Cardiac fibroblast (primary cell): ENCODE measurements around the gene ITIH5.

ENCODE experiments used
- DNase-seq, 2 donors: peaks; one replicate each; pipeline versions ENCODE4 v3.0.0 to v3.0.0-alpha.2; 2010; ENCODE audit warnings: low read depth in 2 of 2
- H3K4me3 ChIP-seq, 2 donors: replicated peaks in 1 of 2; 1 replicate in 1 of 2; 2 replicates in 1 of 2; pipeline ENCODE4 v1.5.1; 2011; ENCODE audit warnings: low read depth in 2 of 2, low read length in 2 of 2, mild to moderate bottlenecking in 2 of 2, moderate library complexity in 1 of 2
- TF ChIP-seq, protein P1 (sequence below): IDR thresholded peaks from one replicate; pipeline ENCODE4 v1.5.1; 2011; ENCODE audit warnings: low read depth, mild to moderate bottlenecking, low read length, inconsistent platforms

The ITIH5 gene

DNA sequence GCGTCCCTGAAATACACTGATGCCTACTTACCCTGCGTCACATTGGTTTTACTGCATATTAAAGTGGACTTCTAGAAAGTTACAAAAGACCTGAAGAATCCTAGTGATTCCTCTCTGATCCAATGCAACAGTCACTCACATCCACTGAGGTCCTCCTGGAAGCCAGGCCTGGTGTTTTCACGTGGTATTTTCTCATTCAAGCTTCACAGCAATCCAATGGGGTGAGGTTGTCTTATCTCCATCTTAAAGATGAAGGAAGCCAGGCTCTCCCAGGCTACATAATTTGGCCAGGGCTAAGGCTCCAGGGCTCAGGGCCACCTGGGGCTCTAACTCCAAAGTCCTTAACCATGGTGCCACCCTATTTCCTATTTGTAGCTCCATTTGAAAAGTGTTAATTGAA lies 129.6 kb downstream of the ITIH5 start:
- H3K4me3 ChIP-seq, result no peak overlapping the region
- no peak for DNase-seq
- TF ChIP-seq, protein P1, sequence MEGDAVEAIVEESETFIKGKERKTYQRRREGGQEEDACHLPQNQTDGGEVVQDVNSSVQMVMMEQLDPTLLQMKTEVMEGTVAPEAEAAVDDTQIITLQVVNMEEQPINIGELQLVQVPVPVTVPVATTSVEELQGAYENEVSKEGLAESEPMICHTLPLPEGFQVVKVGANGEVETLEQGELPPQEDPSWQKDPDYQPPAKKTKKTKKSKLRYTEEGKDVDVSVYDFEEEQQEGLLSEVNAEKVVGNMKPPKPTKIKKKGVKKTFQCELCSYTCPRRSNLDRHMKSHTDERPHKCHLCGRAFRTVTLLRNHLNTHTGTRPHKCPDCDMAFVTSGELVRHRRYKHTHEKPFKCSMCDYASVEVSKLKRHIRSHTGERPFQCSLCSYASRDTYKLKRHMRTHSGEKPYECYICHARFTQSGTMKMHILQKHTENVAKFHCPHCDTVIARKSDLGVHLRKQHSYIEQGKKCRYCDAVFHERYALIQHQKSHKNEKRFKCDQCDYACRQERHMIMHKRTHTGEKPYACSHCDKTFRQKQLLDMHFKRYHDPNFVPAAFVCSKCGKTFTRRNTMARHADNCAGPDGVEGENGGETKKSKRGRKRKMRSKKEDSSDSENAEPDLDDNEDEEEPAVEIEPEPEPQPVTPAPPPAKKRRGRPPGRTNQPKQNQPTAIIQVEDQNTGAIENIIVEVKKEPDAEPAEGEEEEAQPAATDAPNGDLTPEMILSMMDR, result no peak

DNA sequence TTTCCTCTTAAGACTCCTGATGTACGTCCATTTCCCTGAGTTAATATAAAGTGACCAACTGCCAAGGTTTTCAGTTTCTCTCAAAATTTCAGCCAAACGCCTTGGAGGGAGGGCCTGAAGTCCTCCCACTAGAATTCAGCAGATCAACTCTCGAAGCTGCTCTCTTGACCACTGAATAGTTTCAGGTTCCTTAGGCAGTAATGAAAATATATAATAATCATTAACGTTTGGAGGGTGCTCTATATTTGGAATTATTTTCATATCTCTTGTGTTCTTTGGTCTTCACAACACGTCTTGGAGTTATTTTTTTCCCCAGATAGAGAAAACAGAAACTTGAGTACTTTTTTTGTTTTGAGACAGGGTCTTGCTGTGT lies 132.3 kb downstream of the ITIH5 start:
- TF ChIP-seq, protein P1, result no peak
- DNase-seq, result no peak
- H3K4me3 ChIP-seq, result no peak overlapping the region

DNA sequence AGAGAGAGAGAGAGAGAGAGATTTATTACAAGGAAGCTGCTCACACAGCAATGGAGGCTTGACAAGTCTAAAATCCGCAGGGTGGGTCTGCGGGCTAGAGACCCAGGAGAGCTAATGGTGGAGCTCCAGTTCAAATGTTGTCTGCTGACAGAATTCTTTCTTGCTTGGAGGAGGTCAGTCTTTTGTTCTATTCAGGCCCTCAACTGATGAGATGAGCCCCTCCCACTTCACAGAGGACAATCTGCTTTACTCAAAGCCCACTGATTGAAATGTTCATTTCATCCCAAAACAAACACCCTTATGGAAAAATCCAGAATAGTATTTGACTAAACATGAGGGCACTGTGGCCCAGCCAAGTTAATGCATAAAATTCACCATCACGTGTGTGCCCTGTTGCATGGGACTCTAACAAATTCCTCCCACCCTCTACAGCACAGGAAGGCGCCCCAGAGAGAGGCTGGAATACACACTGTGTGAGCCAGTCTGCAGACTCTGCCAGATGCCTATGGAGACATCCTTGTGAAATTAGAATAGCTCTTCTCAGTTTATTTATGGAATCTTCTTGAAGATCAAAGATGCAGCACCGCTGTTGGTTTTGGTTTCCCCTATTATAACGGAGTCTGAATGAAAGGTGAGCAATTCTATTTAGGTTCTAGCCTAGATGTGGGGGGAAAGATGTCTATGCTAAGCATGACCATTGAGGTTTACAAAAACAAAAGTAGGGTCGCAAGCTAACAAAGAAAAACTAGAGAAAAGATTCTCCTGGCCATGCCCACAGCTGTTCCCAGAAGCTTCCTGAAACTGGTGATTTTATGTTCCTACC lies 132.9 kb downstream of the ITIH5 start:
- no peak for DNase-seq
- no peak overlapping the region for H3K4me3 ChIP-seq
- TF ChIP-seq, protein P1, result no peak

DNA sequence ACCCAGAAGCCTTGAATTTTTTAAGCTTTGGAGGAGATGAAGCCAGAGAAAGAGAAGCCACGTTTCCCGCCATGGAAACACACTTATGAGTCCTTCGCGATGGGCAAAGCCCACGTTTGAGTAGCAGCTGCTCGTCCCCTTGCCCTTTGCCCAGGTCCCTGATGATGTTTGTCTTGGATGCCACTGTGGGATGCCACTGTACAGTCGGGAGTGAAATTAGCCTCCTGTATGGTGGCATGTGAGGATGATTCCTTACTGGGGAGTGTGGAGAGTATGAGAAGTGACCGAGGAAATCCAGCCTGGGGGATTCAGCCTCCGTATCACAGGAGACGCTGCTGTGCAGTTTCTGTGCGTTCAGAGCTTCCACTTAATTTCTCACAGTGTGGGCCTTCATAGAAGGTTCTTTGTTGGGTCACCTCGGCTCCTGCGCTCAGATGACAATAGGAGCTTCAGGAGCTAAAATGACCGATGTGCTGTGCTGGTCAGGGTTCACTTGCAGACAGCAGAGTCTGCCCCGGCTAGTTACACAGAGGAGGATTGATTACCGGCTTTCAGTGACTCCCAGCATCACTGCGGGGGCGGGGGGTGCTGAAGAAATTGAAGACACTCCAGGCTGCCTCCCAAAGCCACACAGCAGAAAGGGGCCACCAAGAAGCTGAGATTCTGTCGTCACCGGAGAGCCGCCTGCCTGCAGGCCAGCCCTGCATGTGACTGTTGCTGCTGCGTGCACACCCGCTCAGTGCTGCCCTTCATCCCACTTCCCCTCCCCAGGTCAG lies 133.9 kb downstream of the ITIH5 start:
- no peak overlapping the region for H3K4me3 ChIP-seq
- no peak for DNase-seq
- TF ChIP-seq, protein P1, result no peak

GRCh38 chr10:7529638-7530037 lies 137.1 kb downstream of the ITIH5 start:
- TF ChIP-seq, protein P1, result no peak
- no peak overlapping the region for H3K4me3 ChIP-seq

DNA sequence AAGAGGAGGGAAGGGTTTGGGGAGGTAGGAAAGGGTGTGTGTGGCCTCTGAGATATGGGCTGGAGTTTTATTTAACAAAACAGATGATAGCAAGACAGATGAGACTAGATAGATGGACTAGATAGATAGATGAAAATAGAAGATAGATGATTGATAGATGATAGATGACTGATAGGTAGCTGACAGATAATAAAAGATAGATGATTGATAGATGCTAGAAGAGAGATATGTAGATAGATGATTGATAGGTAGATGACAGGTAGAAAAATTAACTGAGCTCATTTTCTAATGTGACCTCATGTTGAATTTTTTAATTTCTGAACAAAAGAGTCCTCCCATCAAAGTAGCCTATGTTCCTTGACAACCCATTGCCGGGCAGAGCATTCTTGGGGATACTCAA lies 139.3 kb downstream of the ITIH5 start:
- TF ChIP-seq, protein P1, result no peak
- no peak overlapping the region for H3K4me3 ChIP-seq
- DNase-seq, result no peak

More at GRCh38 chr10:7529638-7530037, 137.1 kb downstream of the ITIH5 start:
- DNase-seq, result peak; percentile 18 to 27
